ENCODE results near the gene RHCE. TPM values are rescaled to one million over a fixed set of nuclear protein-coding genes. Genes with fewer than 3 reads are reported as not detected.
"Not testable (repeated sequence)": the region's sequence is repeated elsewhere in the genome, so short reads cannot be mapped to it uniquely, and the experiment has no call there.

The RHCE gene
- 0.21 and 0.63 TPM in 2 replicates for total RNA-seq (2014; rRNA removed; shearing (Covaris generic))
- total RNA-seq (2022) = not detected in 2 replicates
- Bru-seq, nascent RNA = percentile 20 among the genes with signal in this experiment
- percentile 17 among the genes with signal in this experiment for BruChase-seq, experiment 1, labeled RNA remaining after a 6-hour chase
- percentile 15 among the genes with signal in this experiment for BruChase-seq, experiment 2, labeled RNA remaining after a 2-hour chase
- long read RNA-seq, partial matches to known transcripts = 0 of 1 reads
- long read RNA-seq, other reads (novel, unspliced or antisense) = 1 of 1 reads

DNA sequence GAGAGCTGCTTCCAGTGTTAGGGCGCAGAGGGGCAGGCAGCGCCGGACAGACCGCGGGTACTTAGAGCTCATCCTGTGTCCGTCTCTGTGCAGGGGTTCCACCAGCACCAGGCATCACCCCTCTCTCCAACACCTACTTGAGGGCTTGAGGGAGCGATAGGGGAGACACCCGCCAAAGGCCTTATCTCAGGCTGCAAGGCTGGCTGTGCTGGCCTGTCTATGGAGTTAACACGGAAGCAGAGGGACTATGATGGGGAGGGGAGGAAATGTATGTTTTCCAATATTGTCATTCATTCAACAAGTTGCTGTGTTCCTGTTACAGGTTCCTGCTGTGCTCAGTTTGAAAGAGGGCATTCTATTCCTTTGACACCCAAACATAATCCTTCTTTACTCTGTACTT lies at the start of gene RHCE:
Gene RHCE (minus strand): TSS at position 111 of the 400 bp plus-strand sequence. CDS start 39 bp downstream, at position 72.
- H3K4me1 ChIP-seq (ENCODE audit: insufficient read depth, low read length, poor library complexity, severe bottlenecking); POLR2A ChIA-PET; H2AFZ ChIP-seq (ENCODE audit: low read length); DNase-seq (ENCODE audit: low spot score); CTCF ChIA-PET (ENCODE audit: unreplicated experiment); H3K9me2 ChIP-seq (ENCODE audit: insufficient read depth, low read length); H3K79me2 ChIP-seq (ENCODE audit: insufficient read depth, low read depth, low read length); H3K4me2 ChIP-seq (ENCODE audit: low read length); BruUV-seq (replicated peaks); intact Hi-C loops (cut with micrococcal nuclease; ENCODE audit: unreplicated experiment); H3K27ac ChIP-seq (ENCODE audit: low read depth, low read length, poor library complexity, severe bottlenecking); H3K9me3 ChIP-seq (ENCODE audit: low read length); H3K36me3 ChIP-seq (ENCODE audit: insufficient read depth, low read length); H3K4me3 ChIP-seq (ENCODE audit: low read depth, low read length, poor library complexity, severe bottlenecking); H4K20me1 ChIP-seq (ENCODE audit: insufficient read depth, low read length): not testable (repeated sequence)

DNA sequence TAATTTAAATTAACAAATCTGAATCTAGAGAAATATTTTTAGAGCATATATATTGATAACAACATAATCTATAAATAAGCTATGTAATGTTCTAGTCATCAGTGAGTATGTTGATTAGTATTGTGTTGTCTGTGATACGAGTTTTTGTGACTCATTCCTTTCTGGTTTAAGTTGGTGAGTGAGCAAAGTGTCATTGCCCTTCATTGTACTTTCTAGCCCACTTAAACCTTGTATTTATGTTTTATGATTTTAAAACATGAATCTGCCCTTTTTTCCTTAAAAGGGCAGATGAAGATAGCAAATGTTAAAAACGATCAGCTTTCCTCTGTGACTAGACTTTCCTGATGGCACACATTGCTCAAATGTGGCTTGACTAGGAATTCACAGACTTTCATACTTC lies 48.6 kb upstream of the RHCE start:
- POLR2A ChIA-PET = interaction anchor here (0.6 kb wide), 1 partner anchor 1558 kb away, joined by 3 read pairs; no protein-coding TSS in a partner anchor
- H3K79me2 ChIP-seq (ENCODE audit: insufficient read depth, low read depth, low read length) = no peaks in the 10 kb centered on the region
- no peaks in the 10 kb centered on the region for H3K9me3 ChIP-seq (ENCODE audit: low read length)
- no peak overlapping the region for H3K4me3 ChIP-seq (ENCODE audit: low read depth, low read length, poor library complexity, severe bottlenecking)
- CTCF ChIA-PET (ENCODE audit: unreplicated experiment) = no interaction called here
- no peak overlapping the region for H3K4me2 ChIP-seq (ENCODE audit: low read length)
- no peaks in the 10 kb centered on the region for H3K4me1 ChIP-seq (ENCODE audit: insufficient read depth, low read length, poor library complexity, severe bottlenecking)
- no peaks in the 10 kb centered on the region for H4K20me1 ChIP-seq (ENCODE audit: insufficient read depth, low read length)
- DNase-seq (ENCODE audit: low spot score) = no peak
- no peak overlapping the region for H2AFZ ChIP-seq (ENCODE audit: low read length)
- TF ChIP-seq, protein P1, sequence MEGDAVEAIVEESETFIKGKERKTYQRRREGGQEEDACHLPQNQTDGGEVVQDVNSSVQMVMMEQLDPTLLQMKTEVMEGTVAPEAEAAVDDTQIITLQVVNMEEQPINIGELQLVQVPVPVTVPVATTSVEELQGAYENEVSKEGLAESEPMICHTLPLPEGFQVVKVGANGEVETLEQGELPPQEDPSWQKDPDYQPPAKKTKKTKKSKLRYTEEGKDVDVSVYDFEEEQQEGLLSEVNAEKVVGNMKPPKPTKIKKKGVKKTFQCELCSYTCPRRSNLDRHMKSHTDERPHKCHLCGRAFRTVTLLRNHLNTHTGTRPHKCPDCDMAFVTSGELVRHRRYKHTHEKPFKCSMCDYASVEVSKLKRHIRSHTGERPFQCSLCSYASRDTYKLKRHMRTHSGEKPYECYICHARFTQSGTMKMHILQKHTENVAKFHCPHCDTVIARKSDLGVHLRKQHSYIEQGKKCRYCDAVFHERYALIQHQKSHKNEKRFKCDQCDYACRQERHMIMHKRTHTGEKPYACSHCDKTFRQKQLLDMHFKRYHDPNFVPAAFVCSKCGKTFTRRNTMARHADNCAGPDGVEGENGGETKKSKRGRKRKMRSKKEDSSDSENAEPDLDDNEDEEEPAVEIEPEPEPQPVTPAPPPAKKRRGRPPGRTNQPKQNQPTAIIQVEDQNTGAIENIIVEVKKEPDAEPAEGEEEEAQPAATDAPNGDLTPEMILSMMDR (conservative IDR thresholded peaks at IDR 0.05; ENCODE audit: low read length) = no peak
- TF ChIP-seq EZH2phosphoT487 (IDR thresholded peaks at IDR 0.05; ENCODE audit: borderline replicate concordance, low read depth, low read length) = no peak
- H3K36me3 ChIP-seq (ENCODE audit: insufficient read depth, low read length) = peaks cover 13% of the 10 kb centered on the region
- no TSS peak for BruUV-seq (replicated peaks)
- H3K9me2 ChIP-seq (ENCODE audit: insufficient read depth, low read length) = no peaks in the 10 kb centered on the region
- intact Hi-C loops (cut with micrococcal nuclease; ENCODE audit: unreplicated experiment) = no loop called here
- no peak overlapping the region for H3K27ac ChIP-seq (ENCODE audit: low read depth, low read length, poor library complexity, severe bottlenecking)

DNA sequence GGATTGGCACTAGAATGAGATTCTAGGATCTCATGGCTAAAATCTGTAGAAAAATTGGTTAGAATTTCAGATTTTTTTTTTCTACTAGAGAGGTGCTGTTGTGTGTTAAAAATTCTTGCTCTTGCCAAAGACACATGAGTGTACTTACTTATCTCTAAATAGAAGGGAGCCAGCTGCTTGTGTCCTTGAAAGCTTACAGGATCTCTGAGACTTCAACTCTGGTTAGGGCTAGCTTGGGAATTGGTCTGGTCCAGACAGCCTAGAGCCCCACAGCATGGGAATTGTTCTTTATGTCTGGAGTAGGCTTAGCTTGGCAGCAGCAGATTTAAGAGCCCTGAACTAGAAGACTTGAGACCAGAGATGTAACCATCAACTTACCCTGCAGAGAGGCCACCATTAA lies 47.4 kb upstream of the RHCE start:
- no peak overlapping the region for H3K4me3 ChIP-seq (ENCODE audit: low read depth, low read length, poor library complexity, severe bottlenecking)
- no peak overlapping the region for H3K4me2 ChIP-seq (ENCODE audit: low read length)
- no peak overlapping the region for H2AFZ ChIP-seq (ENCODE audit: low read length)
- no peaks in the 10 kb centered on the region for H3K4me1 ChIP-seq (ENCODE audit: insufficient read depth, low read length, poor library complexity, severe bottlenecking)
- POLR2A ChIA-PET = interaction anchor here (0.6 to 0.7 kb wide), 3 partner anchors 18 to 372 kb away, joined by 3 to 5 read pairs (median 3); no protein-coding TSS in a partner anchor
- no peaks in the 10 kb centered on the region for H3K79me2 ChIP-seq (ENCODE audit: insufficient read depth, low read depth, low read length)
- H4K20me1 ChIP-seq (ENCODE audit: insufficient read depth, low read length) = no peaks in the 10 kb centered on the region
- BruUV-seq (replicated peaks) = no TSS peak
- no peaks in the 10 kb centered on the region for H3K9me3 ChIP-seq (ENCODE audit: low read length)
- H3K27ac ChIP-seq (ENCODE audit: low read depth, low read length, poor library complexity, severe bottlenecking) = no peak overlapping the region
- CTCF ChIA-PET (ENCODE audit: unreplicated experiment) = no interaction called here
- DNase-seq (ENCODE audit: low spot score) = no peak
- TF ChIP-seq EZH2phosphoT487 (IDR thresholded peaks at IDR 0.05; ENCODE audit: borderline replicate concordance, low read depth, low read length) = no peak
- TF ChIP-seq, protein P1 (conservative IDR thresholded peaks at IDR 0.05; ENCODE audit: low read length) = no peak
- intact Hi-C loops (cut with micrococcal nuclease; ENCODE audit: unreplicated experiment) = no loop called here
- peaks cover 13% of the 10 kb centered on the region for H3K36me3 ChIP-seq (ENCODE audit: insufficient read depth, low read length)
- no peaks in the 10 kb centered on the region for H3K9me2 ChIP-seq (ENCODE audit: insufficient read depth, low read length)
